Activated CD4-positive, alpha-beta memory T cell treated with anti-CD3 and anti-CD28 coated beads, Interleukin-2, amount 10 ng/mL, durations not matched to agents 7 days and 5 days (primary cell): Measurements from ENCODE around the gene ZNRF2. TPM values are rescaled to one million over a fixed set of nuclear protein-coding genes. Genes with fewer than 3 reads are reported as not detected.
"Not testable (repeated sequence)": the region's sequence is repeated elsewhere in the genome, so short reads cannot be mapped to it uniquely, and the experiment has no call there.

Experiments used
- CTCF ChIA-PET: fragments of 350-600 bp; sonication (Branson Sonifier 250); formaldehyde crosslinking; loops from one replicate; lab custom pipeline; 2021; ENCODE audit warnings: antibody characterized with exemption, inconsistent platforms; lab: Charles Lee
- POLR2A ChIA-PET: fragments of 350-600 bp; sonication (Branson Sonifier 250); formaldehyde crosslinking; loops from one replicate; lab custom pipeline; 2021; ENCODE audit warnings: antibody characterized with exemption; lab: Charles Lee
- DNase-seq: peaks from one replicate; pipeline ENCODE4 v3.0.0-alpha.2; 2020
- H3K27ac Mint-ChIP-seq: one replicate; pipeline ENCODE4 v1.8.0; 2021; ENCODE audit warnings: mild to moderate bottlenecking, mixed read lengths
- H3K27me3 Mint-ChIP-seq: one replicate; pipeline ENCODE4 v1.8.0; 2021; ENCODE audit warnings: mixed read lengths
- H3K36me3 Mint-ChIP-seq: one replicate; pipeline ENCODE4 v1.8.0; 2021; ENCODE audit warnings: low read depth, mixed read lengths
- H3K4me1 Mint-ChIP-seq: one replicate; pipeline ENCODE4 v1.8.0; 2021; ENCODE audit warnings: mixed read lengths
- H3K4me3 Mint-ChIP-seq: one replicate; pipeline ENCODE4 v1.8.0; 2021; ENCODE audit warnings: mild to moderate bottlenecking, mixed read lengths
- H3K9me3 Mint-ChIP-seq: one replicate; pipeline ENCODE4 v1.8.0; 2021; ENCODE audit warnings: mixed read lengths
- total RNA-seq, 2 experiments: library from RNA; stranded (reverse); gene quantifications; one replicate each; pipeline ENCODE4 v1.2.3, GENCODE V29; 2021

The ZNRF2 gene
- total RNA-seq, 2 experiments from 2014 or later: 17.9 to 18.5 TPM

DNA sequence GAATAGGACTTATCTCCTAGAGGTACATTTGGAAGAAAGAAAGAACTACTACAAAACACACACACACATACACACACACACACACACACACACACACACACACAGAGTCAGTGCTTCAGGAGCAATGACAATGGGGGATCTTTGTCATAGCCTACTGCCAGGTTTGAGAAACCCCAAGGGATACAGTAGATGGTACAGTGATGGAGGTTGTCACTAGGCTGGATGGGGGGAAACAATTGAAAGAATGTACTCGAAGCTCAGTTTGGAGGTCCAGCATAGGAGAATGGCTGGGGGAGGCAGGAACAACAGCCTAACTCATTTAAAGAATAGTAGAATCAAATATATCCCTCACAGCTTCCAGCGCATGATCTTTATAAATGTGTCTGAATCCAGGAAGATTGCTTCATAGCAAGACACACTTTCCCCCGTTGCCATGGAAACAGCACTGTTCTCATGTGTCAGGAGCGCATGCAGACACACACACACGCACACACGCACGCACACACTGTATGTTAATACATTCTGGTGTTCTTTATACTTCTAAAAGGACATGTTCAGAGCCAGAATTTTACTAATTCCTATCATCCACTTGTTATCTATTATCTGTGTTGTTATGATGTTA lies 32.6 kb upstream of the ZNRF2 start:
- Mint-ChIP-seq H3K9me3 (no peaks in the 10 kb centered on the region), H3K27me3 (peaks cover 2% of the 10 kb centered on the region), H3K4me1 (peaks cover 14% of the 10 kb centered on the region), H3K27ac (no peak overlapping the region), H3K36me3 (no peaks in the 10 kb centered on the region), H3K4me3 (no peak overlapping the region)
- CTCF ChIA-PET: no interaction called here
- DNase-seq: no peak
- POLR2A ChIA-PET: no interaction called here

DNA sequence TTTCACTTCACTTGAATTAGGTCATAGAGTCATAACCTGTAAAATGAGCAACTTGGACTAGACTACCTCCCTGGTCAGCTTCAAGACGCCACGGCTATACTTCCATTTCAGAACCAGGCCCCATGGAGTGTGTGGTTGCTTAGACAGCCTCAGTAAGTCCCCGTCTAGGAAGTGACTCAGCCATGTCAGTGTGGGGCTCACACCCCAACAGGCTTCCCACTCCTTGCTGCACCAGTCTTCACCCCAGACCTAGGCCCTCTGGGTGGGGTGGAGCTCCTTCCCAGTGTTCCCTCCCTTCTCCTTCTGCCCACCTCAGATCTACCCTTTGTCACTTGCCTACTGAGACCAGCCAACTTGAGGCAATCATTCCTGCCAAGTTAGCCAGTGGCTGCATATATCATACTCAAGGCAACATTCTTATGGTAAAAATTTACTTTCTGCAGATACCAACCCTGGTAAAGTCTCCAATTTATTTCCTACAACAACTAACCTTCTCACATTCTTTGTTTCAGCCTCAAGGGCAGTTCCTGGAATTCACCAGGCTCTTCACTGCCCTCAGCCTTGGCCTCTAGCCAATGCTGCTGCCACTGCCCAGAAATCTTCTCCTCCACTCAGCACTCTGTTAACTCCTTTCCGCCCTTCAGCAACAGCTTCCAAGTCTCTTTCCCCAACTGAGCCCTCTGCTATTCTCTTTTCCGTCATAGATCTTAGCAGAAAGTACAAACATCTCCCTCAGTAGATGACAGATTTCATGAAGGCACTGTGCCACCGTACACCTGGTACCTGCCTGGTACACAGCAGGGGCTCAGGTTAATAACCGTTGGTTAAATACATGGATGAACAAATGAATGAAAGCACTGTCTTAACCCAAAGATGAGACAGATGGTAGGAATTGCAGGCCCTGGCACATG lies 31.3 kb upstream of the ZNRF2 start:
- H3K4me1 Mint-ChIP-seq: peaks cover 14% of the 10 kb centered on the region
- peaks cover 2% of the 10 kb centered on the region for H3K27me3 Mint-ChIP-seq
- no peak overlapping the region for H3K4me3 Mint-ChIP-seq
- ChIA-PET CTCF (no interaction called here), POLR2A (no interaction called here)
- no peak for DNase-seq
- H3K36me3 Mint-ChIP-seq: no peaks in the 10 kb centered on the region
- H3K9me3 Mint-ChIP-seq: no peaks in the 10 kb centered on the region
- H3K27ac Mint-ChIP-seq: no peak overlapping the region

GRCh38 chr7:30253796-30254165 lies 30.6 kb upstream of the ZNRF2 start:
- H3K4me3 Mint-ChIP-seq: no peak overlapping the region

DNA sequence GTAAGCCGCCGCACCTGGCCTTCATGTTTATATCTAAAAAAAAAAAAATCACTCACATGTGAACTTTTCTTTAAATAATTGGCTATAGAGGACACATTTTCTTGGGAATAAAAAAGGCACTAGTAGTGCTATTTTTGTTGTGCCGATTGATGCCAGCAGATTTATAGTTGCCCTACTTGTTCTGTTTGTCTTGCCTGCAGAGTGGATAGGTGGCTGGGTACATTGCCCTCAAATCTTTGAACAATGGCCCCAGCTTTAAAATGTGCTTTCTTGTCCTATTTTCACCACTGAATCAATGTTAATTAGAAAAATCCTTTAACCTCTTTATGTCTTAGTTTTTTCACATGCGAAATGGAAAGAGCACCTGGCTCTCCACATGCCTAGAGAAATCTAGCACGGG lies 30.1 kb upstream of the ZNRF2 start:
- peaks cover 13% of the 10 kb centered on the region for H3K4me1 Mint-ChIP-seq
- peaks cover 2% of the 10 kb centered on the region for H3K27me3 Mint-ChIP-seq
- H3K36me3 Mint-ChIP-seq: no peaks in the 10 kb centered on the region
- ChIA-PET CTCF (no interaction called here), POLR2A (no interaction called here)
- H3K9me3 Mint-ChIP-seq: no peaks in the 10 kb centered on the region
- H3K4me3 Mint-ChIP-seq: no peak overlapping the region
- no peak for DNase-seq
- no peak overlapping the region for H3K27ac Mint-ChIP-seq

More at GRCh38 chr7:30253796-30254165, 30.6 kb upstream of the ZNRF2 start:
- no peaks in the 10 kb centered on the region for H3K36me3 Mint-ChIP-seq
- no peak for DNase-seq
- no peak overlapping the region for H3K27ac Mint-ChIP-seq
- H3K9me3 Mint-ChIP-seq: no peaks in the 10 kb centered on the region
- H3K27me3 Mint-ChIP-seq: peaks cover 2% of the 10 kb centered on the region
- H3K4me1 Mint-ChIP-seq: peaks cover 14% of the 10 kb centered on the region
- ChIA-PET POLR2A (no interaction called here), CTCF (no interaction called here)

DNA sequence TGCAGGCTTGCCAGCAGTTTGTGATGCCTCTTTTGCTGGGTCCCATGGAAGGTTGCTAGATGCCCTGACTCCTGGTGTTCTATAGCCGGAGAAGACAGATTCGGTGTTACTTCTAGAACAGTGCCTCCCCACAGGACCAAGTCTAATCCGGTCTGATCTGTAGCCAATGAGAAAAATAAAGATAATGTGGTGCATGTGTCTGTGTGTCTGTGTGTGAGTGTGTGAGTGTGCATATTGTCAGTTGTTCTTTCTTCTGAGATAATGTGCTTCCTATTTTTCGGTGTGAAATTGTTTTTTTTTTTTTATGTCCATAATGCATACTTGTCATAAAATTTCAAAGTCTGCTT lies 29.7 kb upstream of the ZNRF2 start:
- Mint-ChIP-seq H3K9me3 (no peaks in the 10 kb centered on the region), H3K4me1 (peaks cover 11% of the 10 kb centered on the region), H3K4me3 (no peak overlapping the region), H3K27ac (no peak overlapping the region), H3K36me3 (no peaks in the 10 kb centered on the region), H3K27me3 (peaks cover 2% of the 10 kb centered on the region)
- DNase-seq: no peak
- ChIA-PET POLR2A (no interaction called here), CTCF (no interaction called here)

GRCh38 chr7:30255064-30255769 lies 29.2 kb upstream of the ZNRF2 start:
- CTCF ChIA-PET: no interaction called here
- Mint-ChIP-seq H3K27me3 (peaks cover 2% of the 10 kb centered on the region), H3K9me3 (no peaks in the 10 kb centered on the region), H3K4me1 (peaks cover 11% of the 10 kb centered on the region), H3K27ac (no peak overlapping the region), H3K4me3 (no peak overlapping the region), H3K36me3 (no peaks in the 10 kb centered on the region)
- no peak for DNase-seq
- POLR2A ChIA-PET: no interaction called here

DNA sequence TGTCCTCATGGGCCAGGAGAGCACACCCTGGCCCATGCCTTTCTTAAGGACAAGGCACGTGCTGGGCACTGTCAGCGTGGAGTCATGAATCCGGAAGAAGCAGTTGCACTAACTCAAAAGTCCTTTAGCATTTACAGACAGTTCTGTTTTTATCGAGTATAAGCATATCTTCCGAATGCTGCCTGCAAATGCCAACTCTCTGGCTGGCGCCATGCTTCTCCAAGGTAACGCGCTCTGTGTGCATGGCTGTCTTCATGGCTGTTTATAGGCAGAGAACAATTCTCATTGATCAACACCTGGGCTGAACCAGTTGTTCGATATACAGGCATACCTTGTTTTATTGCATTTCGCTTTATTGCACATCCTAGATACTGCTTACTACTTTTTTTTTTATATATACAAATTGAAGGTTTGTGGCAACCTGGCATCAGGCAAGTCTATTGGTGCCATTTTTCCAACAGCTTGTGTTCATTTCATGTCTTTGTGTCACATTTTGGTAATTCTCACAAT lies 28.0 kb upstream of the ZNRF2 start:
- no peaks in the 10 kb centered on the region for H3K9me3 Mint-ChIP-seq
- no peaks in the 10 kb centered on the region for H3K36me3 Mint-ChIP-seq
- POLR2A ChIA-PET: no interaction called here
- CTCF ChIA-PET: interaction anchor here (0.7 kb wide), 1 partner anchor 1899 kb away, joined by 3 read pairs; no protein-coding TSS in a partner anchor
- no peak for DNase-seq
- H3K27me3 Mint-ChIP-seq: peaks cover 2% of the 10 kb centered on the region
- H3K27ac Mint-ChIP-seq: no peak overlapping the region
- H3K4me1 Mint-ChIP-seq: peaks cover 8% of the 10 kb centered on the region
- H3K4me3 Mint-ChIP-seq: no peak overlapping the region

DNA sequence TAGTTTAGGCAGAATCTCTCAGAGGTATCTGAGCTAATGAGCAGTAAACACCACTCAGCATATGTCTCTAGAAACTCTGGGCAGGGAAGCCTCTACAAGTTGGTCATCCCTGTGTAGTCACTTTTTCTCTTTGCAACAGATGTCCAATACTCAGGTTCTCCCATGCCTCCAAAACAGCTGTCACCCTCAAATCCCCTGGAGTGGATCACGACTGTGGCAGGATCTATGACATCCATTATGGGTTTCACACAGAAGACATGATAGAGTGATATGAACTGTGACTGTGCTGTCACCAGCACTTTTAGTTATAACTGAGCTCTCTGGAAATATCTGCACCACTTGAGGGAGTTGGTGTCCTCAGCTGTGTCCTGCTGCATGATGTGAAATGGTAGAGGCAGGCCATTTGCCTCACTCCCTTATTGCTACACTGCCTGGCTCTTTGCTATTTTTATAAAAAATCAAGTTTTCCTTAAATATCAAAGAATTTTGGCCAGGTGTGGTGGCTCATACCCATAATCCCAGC lies 24.1 kb upstream of the ZNRF2 start:
- no peak for DNase-seq
- peaks cover 5% of the 10 kb centered on the region for H3K27me3 Mint-ChIP-seq
- H3K4me3 Mint-ChIP-seq: no peak overlapping the region
- H3K36me3 Mint-ChIP-seq: no peaks in the 10 kb centered on the region
- ChIA-PET CTCF (no interaction called here), POLR2A (no interaction called here)
- no peaks in the 10 kb centered on the region for H3K4me1 Mint-ChIP-seq
- H3K27ac Mint-ChIP-seq: no peak overlapping the region
- no peaks in the 10 kb centered on the region for H3K9me3 Mint-ChIP-seq

DNA sequence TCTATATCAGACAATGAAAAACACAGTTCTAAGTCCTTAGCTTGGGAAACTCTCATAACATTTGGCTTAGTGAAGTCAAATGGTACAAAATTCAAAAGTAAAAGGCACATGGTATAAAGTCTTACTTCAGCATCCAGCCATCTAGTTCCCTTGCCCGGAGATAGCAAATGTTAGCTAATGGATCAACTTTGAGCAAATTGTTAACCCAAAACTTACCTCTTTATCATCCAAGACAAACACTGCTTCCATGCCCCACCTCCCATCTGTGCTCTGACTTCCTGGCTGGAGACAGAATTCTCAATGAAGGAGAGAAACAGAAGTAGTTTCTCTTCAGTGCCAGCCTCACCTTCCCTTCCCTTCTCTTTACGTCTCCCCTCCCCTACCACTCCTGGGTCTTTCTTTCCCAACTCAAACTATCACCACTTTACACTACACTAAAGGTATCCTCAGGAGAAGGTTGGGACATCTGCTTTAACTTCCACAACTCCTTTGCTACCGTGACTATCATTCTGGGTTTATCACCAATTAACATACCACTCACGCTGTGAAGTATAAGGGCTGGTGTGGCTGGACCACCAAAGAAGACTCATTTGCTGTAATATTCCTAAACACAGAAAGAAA lies 21.2 kb upstream of the ZNRF2 start:
- no peak overlapping the region for H3K4me3 Mint-ChIP-seq
- ChIA-PET CTCF (interaction anchor here (1.6 kb wide), 1 partner anchor 300 kb away, joined by 4 read pairs; no protein-coding TSS in a partner anchor), POLR2A (no interaction called here)
- H3K36me3 Mint-ChIP-seq: no peaks in the 10 kb centered on the region
- H3K4me1 Mint-ChIP-seq: no peaks in the 10 kb centered on the region
- H3K9me3 Mint-ChIP-seq: no peaks in the 10 kb centered on the region
- DNase-seq: no peak
- H3K27ac Mint-ChIP-seq: no peak overlapping the region
- peaks cover 5% of the 10 kb centered on the region for H3K27me3 Mint-ChIP-seq

DNA sequence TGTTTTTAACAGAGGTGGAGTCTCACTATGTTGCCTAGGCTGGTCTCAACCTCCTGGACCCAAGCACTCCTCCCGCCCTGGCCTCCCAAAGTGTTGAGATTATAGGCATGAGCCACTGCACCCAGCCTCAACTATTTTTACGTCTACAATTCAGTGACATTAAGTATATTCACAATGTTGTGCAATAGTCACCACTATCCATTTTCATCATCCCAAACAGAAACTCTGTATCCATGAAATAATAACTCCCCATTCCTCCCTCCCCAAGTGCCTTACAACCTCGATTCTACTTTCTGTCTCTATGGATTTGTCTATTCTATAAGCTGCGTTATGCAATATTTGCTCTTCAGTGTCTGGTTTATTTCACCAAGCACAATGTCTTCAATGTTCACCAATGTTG lies 20.3 kb upstream of the ZNRF2 start:
- peaks cover 5% of the 10 kb centered on the region for H3K27me3 Mint-ChIP-seq
- no peaks in the 10 kb centered on the region for H3K9me3 Mint-ChIP-seq
- DNase-seq: no peak
- H3K4me3 Mint-ChIP-seq: no peak overlapping the region
- ChIA-PET CTCF (no interaction called here), POLR2A (no interaction called here)
- H3K4me1 Mint-ChIP-seq: no peaks in the 10 kb centered on the region
- H3K27ac Mint-ChIP-seq: no peak overlapping the region
- H3K36me3 Mint-ChIP-seq: no peaks in the 10 kb centered on the region

- DNase-seq, H3K27ac Mint-ChIP-seq, H3K36me3 Mint-ChIP-seq, H3K9me3 Mint-ChIP-seq, H3K4me3 Mint-ChIP-seq, POLR2A ChIA-PET, H3K4me1 Mint-ChIP-seq, CTCF ChIA-PET, H3K27me3 Mint-ChIP-seq: not testable (repeated sequence)
These were observed 19.2 kb upstream of the ZNRF2 start for GRCh38 chr7:30265189-30265588.

- Mint-ChIP-seq H3K27me3 (peaks cover 5% of the 10 kb centered on the region), H3K9me3 (no peaks in the 10 kb centered on the region), H3K4me3 (no peak overlapping the region), H3K4me1 (no peaks in the 10 kb centered on the region), H3K27ac (no peak overlapping the region), H3K36me3 (no peaks in the 10 kb centered on the region)
- ChIA-PET CTCF (no interaction called here), POLR2A (no interaction called here)
- no peak for DNase-seq
These were observed 17.7 kb upstream of the ZNRF2 start for GRCh38 chr7:30266686-30267085.

GRCh38 chr7:30268586-30268985 lies 15.8 kb upstream of the ZNRF2 start:
- no peaks in the 10 kb centered on the region for H3K4me1 Mint-ChIP-seq
- no peaks in the 10 kb centered on the region for H3K36me3 Mint-ChIP-seq
- H3K27ac Mint-ChIP-seq: no peak overlapping the region
- ChIA-PET POLR2A (no interaction called here), CTCF (no interaction called here)
- H3K27me3 Mint-ChIP-seq: peaks cover 5% of the 10 kb centered on the region
- H3K9me3 Mint-ChIP-seq: no peaks in the 10 kb centered on the region
- no peak overlapping the region for H3K4me3 Mint-ChIP-seq
- DNase-seq: no peak
